Coronary artery (tissue), 2 donors: ENCODE measurements around the gene RAI1.

Experiments
- DNase-seq: peaks from one replicate; pipeline ENCODE4 v3.0.0-alpha.2; 2017; ENCODE audit warnings: low spot score
- H3K27ac ChIP-seq, 2 donors: fragments of 200-600 bp; sonication (generic); one replicate each; pipeline ENCODE4 v1.5.1; 2016 to 2019
- H3K4me3 ChIP-seq: fragments of 200-600 bp; sonication (generic); 2 replicates; pipeline ENCODE4 v1.5.1; 2016; ENCODE audit warnings: mild to moderate bottlenecking, moderate library complexity
- TF ChIP-seq, protein P1 (sequence below): fragments of 200-600 bp; sonication (generic); IDR thresholded peaks from one replicate; pipeline ENCODE4 v1.5.1; 2019; ENCODE audit warnings: antibody characterized with exemption

Gene RAI1

DNA sequence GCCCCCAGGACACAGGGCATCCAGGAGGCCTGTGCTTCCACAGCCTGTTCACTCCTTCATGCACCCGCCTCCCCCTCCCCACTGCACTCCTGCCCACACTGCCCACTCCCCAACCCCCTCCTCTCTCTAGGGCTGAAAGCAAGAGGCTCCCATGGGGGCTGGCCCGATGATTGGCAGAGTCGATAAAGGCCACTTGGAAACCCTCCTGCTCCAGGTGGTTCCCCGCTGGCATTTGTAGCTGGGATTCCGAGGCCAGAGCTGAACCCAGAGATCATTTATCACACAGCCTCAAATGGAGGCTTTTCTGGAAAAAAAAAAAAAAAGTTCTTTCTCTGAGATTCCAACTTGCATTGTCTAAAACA, 81.5 kb downstream of the RAI1 start:
- TF ChIP-seq, protein P1, sequence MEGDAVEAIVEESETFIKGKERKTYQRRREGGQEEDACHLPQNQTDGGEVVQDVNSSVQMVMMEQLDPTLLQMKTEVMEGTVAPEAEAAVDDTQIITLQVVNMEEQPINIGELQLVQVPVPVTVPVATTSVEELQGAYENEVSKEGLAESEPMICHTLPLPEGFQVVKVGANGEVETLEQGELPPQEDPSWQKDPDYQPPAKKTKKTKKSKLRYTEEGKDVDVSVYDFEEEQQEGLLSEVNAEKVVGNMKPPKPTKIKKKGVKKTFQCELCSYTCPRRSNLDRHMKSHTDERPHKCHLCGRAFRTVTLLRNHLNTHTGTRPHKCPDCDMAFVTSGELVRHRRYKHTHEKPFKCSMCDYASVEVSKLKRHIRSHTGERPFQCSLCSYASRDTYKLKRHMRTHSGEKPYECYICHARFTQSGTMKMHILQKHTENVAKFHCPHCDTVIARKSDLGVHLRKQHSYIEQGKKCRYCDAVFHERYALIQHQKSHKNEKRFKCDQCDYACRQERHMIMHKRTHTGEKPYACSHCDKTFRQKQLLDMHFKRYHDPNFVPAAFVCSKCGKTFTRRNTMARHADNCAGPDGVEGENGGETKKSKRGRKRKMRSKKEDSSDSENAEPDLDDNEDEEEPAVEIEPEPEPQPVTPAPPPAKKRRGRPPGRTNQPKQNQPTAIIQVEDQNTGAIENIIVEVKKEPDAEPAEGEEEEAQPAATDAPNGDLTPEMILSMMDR = no peak
- Histone ChIP-seq H3K4me3 (no peak overlapping the region), H3K27ac (no peak overlapping the region)
- no peak for DNase-seq

DNA sequence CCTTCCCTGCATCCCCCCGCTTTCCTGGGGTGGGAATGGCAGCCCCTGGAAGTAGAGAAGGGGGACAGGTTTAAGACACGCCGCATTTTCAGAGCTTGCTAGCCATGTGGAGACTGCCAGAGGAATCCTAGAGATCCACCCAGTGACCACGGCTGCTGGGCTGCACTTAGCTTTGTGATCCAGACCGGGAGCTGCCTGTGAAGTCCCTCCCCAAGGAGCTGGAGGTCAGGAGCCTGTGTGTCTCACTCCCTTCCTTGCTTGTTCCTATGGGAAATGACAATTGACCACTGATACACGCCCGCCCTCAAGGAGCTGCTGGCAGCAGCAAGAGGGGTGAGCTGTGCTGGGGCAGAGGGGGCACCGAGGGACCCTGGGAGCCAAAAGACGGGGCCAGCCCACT, 81.9 kb downstream of the RAI1 start:
- DNase-seq = no peak
- no peak overlapping the region for H3K4me3 ChIP-seq
- H3K27ac ChIP-seq = no peak overlapping the region
- TF ChIP-seq, protein P1 = no peak

DNA sequence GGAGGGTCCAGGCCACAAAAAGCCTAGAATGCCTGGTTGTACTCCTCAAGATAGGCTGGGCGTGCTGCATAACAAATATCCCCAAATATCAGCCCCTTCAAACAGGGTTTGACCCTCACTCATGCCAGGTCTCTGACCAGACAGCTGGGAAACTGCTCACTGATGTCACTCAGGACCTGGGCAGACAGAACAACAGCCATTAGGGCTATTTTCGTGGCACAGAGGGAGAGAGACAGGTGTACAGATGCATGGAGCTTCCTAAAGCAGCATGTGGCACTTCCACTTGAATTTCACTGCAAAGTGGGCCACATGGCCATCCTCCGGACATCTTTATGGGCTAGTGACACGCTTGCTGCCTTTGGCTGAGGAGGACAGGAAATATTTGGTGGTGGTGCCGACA, 82.5 kb downstream of the RAI1 start:
- no peak overlapping the region for H3K27ac ChIP-seq
- TF ChIP-seq, protein P1 = no peak
- DNase-seq = no peak
- H3K4me3 ChIP-seq = no peak overlapping the region

DNA sequence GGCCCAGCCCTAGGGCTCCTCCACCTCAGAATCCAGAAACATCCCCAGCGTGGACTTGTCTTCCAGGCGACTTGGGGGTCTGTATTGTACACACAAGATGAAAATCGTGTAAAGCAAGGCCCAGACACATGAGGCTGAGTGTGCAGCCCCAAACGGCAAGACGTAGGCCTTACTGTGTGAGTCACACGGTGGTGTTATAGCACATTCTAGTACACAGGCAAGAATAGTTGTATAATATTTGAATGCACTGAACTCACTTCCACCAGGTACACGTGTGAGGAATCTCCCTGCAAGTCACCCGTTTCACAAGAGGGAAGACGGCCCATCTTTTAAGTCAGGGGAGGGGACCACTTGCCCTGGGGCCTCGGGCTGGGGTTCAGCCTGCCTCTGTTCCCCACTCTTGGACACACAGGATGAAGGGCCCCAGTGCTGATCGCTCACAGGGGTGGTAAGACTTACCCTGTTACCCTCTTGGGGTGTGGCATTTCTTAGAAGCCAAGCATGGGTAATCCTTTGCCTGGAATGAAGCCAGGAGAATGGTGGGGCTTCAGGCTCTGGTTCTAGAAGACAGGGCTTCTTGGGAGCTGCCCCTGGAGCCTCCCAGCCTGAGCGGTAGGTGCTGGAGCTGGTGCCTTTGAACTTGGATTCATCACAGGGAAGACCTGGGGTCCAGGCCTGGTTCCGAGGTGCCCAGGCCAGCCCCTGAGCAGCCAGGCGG, 84.3 kb downstream of the RAI1 start:
- Histone ChIP-seq H3K27ac (no peak overlapping the region), H3K4me3 (no peak overlapping the region)
- TF ChIP-seq, protein P1 = no peak
- no peak for DNase-seq

DNA sequence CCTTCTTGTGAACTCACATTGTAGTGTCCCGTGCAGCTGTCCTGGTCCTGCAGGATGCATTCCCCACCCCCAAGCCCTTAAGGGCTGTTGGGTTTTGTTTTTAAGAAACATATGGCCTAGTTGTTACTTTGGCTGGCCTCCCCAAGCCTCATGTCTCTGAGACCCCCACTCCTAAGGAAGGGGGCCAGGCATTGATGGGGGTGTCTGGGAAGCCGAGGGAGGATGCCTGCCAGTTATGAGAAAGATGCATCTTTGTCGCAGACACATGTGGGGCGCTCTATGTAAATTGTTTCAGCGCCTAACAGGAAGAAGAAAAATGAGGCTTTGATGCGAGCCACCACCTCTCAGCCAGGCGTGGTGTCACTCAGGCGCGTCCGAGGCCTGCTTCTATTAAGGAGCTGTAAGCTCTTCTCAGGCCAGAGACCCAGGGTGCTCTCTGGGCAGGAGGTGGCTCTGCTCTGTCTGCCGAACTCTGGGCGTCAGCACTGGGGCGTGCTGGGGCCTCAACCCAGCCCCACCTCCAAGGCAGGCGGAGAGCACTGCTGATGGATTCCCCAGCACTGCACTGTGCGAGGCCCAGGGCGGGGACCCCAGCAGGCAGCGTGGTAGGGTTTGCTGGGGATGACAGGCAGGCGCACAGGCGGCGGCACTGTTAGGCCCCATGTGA, 85.0 kb downstream of the RAI1 start:
- no peak overlapping the region for H3K27ac ChIP-seq
- TF ChIP-seq, protein P1 = no peak
- no peak overlapping the region for H3K4me3 ChIP-seq
- DNase-seq = no peak

DNA sequence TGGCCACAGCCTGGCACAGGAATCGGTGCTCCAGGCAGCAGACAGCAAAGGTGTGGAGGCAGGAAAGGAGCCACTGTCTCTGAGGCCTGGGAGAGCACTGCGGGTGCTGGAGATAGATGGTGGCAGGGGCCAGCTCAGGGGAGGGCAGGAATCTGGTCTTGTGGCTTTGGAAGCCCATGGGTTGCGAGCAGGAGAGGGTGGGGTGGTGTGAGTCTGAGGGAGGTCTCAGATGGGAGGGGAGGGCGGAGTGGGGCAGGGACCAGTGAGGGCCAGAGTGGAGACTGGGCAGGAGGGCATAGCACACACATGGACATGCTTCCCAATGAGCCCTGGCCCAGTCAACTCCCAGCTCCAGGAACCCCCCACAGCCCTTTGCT, 85.5 kb downstream of the RAI1 start:
- H3K27ac ChIP-seq = no peak overlapping the region
- H3K4me3 ChIP-seq = no peak overlapping the region
- TF ChIP-seq, protein P1 = no peak
- DNase-seq = no peak
